Measurements from ENCODE around the gene DHRS13.

Gene DHRS13

GRCh38 chr17:28861393-28862203 lies 41.3 kb downstream of the DHRS13 start:
- no peak overlapping the region for H3K27ac ChIP-seq (ENCODE audit: low read length)
- no peaks in the 10 kb centered on the region for H3F3A ChIP-seq (ENCODE audit: insufficient read depth, low read length)
- H3K4me1 ChIP-seq (ENCODE audit: low read length) = no peaks in the 10 kb centered on the region
- DNase-seq = no peak
- H3K36me3 ChIP-seq (replicated peaks; ENCODE audit: insufficient read depth, low read length) = 0 out of 2 replicates have a peak, but pooled peaks cover 2% of the 10 kb centered on the region
- no peaks in the 10 kb centered on the region for H4K20me1 ChIP-seq (ENCODE audit: insufficient read depth, low read length)
- H3K9ac ChIP-seq (ENCODE audit: low read length) = no peak overlapping the region
- H3K9me3 ChIP-seq (replicated peaks; ENCODE audit: insufficient read depth, low read length) = no peaks in the 10 kb centered on the region
- H3K27me3 ChIP-seq (replicated peaks; ENCODE audit: insufficient read depth, low read length) = no peaks in the 10 kb centered on the region
- no peak overlapping the region for H2AFZ ChIP-seq (ENCODE audit: low read length)
- no peaks in the 10 kb centered on the region for H3K79me2 ChIP-seq (ENCODE audit: low read length)
- TF ChIP-seq, protein P1, sequence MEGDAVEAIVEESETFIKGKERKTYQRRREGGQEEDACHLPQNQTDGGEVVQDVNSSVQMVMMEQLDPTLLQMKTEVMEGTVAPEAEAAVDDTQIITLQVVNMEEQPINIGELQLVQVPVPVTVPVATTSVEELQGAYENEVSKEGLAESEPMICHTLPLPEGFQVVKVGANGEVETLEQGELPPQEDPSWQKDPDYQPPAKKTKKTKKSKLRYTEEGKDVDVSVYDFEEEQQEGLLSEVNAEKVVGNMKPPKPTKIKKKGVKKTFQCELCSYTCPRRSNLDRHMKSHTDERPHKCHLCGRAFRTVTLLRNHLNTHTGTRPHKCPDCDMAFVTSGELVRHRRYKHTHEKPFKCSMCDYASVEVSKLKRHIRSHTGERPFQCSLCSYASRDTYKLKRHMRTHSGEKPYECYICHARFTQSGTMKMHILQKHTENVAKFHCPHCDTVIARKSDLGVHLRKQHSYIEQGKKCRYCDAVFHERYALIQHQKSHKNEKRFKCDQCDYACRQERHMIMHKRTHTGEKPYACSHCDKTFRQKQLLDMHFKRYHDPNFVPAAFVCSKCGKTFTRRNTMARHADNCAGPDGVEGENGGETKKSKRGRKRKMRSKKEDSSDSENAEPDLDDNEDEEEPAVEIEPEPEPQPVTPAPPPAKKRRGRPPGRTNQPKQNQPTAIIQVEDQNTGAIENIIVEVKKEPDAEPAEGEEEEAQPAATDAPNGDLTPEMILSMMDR (IDR thresholded peaks at IDR 0.05; ENCODE audit: low read length) = no peak
- TF ChIP-seq EZH2 (optimal IDR thresholded peaks at IDR 0.05; ENCODE audit: low read depth, low read length) (no peak), EZH2phosphoT487 (IDR thresholded peaks at IDR 0.05; ENCODE audit: low read length) (no peak)
- H3K4me2 ChIP-seq (ENCODE audit: low read depth, low read length) = no peak overlapping the region
- H3K4me3 ChIP-seq (ENCODE audit: low read length) = no peak overlapping the region
- H3K9me2 ChIP-seq (replicated peaks; ENCODE audit: insufficient read depth, low read length) = no peaks in the 10 kb centered on the region

DNA sequence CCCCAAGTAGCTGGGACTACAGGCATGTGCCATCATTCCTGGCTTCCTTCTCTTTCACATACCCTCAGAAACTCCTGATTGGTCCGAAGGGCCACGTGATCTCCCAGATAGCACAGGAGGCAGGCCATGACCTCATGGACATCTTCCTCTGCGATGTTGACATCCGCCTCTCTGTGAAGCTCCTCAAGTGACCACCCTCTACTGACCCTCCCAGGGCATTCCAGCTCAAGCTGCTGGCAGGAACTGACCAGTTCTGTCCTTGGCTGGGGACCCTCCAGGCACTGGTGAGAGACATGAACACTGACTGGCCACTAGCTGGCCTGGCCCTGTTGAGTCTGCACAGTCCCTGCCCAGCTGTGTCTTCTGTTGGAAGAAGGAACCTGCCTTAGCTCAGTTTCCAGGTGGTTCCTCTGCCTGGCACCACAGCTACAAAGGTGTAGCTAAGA lies 42.5 kb downstream of the DHRS13 start:
- peaks cover 11% of the 10 kb centered on the region for H3K79me2 ChIP-seq (ENCODE audit: low read length)
- no peak overlapping the region for H3K4me2 ChIP-seq (ENCODE audit: low read depth, low read length)

GRCh38 chr17:28858801-28859355 lies 44.0 kb downstream of the DHRS13 start:
- H3K36me3 ChIP-seq (replicated peaks; ENCODE audit: insufficient read depth, low read length) = 0 out of 2 replicates have a peak, but pooled peaks cover 2% of the 10 kb centered on the region
- peaks cover 20% of the 10 kb centered on the region for H3K79me2 ChIP-seq (ENCODE audit: low read length)
- H3K27ac ChIP-seq (ENCODE audit: low read length) = no peak overlapping the region
- H3K4me1 ChIP-seq (ENCODE audit: low read length) = no peaks in the 10 kb centered on the region
- TF ChIP-seq EZH2phosphoT487 (IDR thresholded peaks at IDR 0.05; ENCODE audit: low read length) (no peak), EZH2 (optimal IDR thresholded peaks at IDR 0.05; ENCODE audit: low read depth, low read length) (no peak)
- TF ChIP-seq, protein P1 (IDR thresholded peaks at IDR 0.05; ENCODE audit: low read length) = no peak
- H3K4me2 ChIP-seq (ENCODE audit: low read depth, low read length) = no peak overlapping the region
- no peaks in the 10 kb centered on the region for H3K27me3 ChIP-seq (replicated peaks; ENCODE audit: insufficient read depth, low read length)
- H4K20me1 ChIP-seq (ENCODE audit: insufficient read depth, low read length) = no peaks in the 10 kb centered on the region
- H3F3A ChIP-seq (ENCODE audit: insufficient read depth, low read length) = no peaks in the 10 kb centered on the region
- H3K9me2 ChIP-seq (replicated peaks; ENCODE audit: insufficient read depth, low read length) = no peaks in the 10 kb centered on the region
- no peak overlapping the region for H2AFZ ChIP-seq (ENCODE audit: low read length)
- no peaks in the 10 kb centered on the region for H3K9me3 ChIP-seq (replicated peaks; ENCODE audit: insufficient read depth, low read length)
- H3K4me3 ChIP-seq (ENCODE audit: low read length) = no peak overlapping the region
- no peak overlapping the region for H3K9ac ChIP-seq (ENCODE audit: low read length)
- DNase-seq = no peak

More for the DNA sequence above, 42.5 kb downstream of the DHRS13 start:
- no peak overlapping the region for H3K4me3 ChIP-seq (ENCODE audit: low read length)
- no peaks in the 10 kb centered on the region for H3K9me3 ChIP-seq (replicated peaks; ENCODE audit: insufficient read depth, low read length)
- H3K9me2 ChIP-seq (replicated peaks; ENCODE audit: insufficient read depth, low read length) = no peaks in the 10 kb centered on the region
- H3K4me1 ChIP-seq (ENCODE audit: low read length) = no peaks in the 10 kb centered on the region
- H3K27ac ChIP-seq (ENCODE audit: low read length) = no peak overlapping the region
- no peaks in the 10 kb centered on the region for H3F3A ChIP-seq (ENCODE audit: insufficient read depth, low read length)
- no peak for DNase-seq
- H2AFZ ChIP-seq (ENCODE audit: low read length) = no peak overlapping the region
- no peak overlapping the region for H3K9ac ChIP-seq (ENCODE audit: low read length)
- H3K27me3 ChIP-seq (replicated peaks; ENCODE audit: insufficient read depth, low read length) = no peaks in the 10 kb centered on the region
- no peaks in the 10 kb centered on the region for H4K20me1 ChIP-seq (ENCODE audit: insufficient read depth, low read length)
- TF ChIP-seq EZH2 (optimal IDR thresholded peaks at IDR 0.05; ENCODE audit: low read depth, low read length) (no peak), EZH2phosphoT487 (IDR thresholded peaks at IDR 0.05; ENCODE audit: low read length) (no peak)
- TF ChIP-seq, protein P1 (IDR thresholded peaks at IDR 0.05; ENCODE audit: low read length) = no peak
- H3K36me3 ChIP-seq (replicated peaks; ENCODE audit: insufficient read depth, low read length) = 0 out of 2 replicates have a peak, but pooled peaks cover 2% of the 10 kb centered on the region

Data from MM.1S (cell line).